Esophagus muscularis mucosa (tissue), 4 donors: ENCODE data around the gene LARGE1. TPM values are rescaled to one million over a fixed set of nuclear protein-coding genes. Genes with fewer than 3 reads are reported as not detected.

Source experiments
- DNase-seq: peaks from one replicate; pipeline ENCODE4 v3.0.0-alpha.2; 2017; ENCODE audit errors: extremely low spot score
- H3K27ac ChIP-seq, 4 donors: fragments of 200-600 bp; sonication (generic); replicated peaks in 1 of 4; 1 replicate in 3 of 4; 2 replicates in 1 of 4; pipeline ENCODE4 v1.5.1; 2016 to 2019; ENCODE audit warnings: mild to moderate bottlenecking in 1 of 4
- H3K27me3 ChIP-seq, 4 donors: fragments of 200-600 bp; sonication (generic); one replicate each; pipeline versions ENCODE4 v1.5.1 to v1.6.0; 2016 to 2019
- H3K36me3 ChIP-seq, 4 donors: fragments of 200-600 bp; sonication (generic); one replicate each; pipeline ENCODE4 v1.5.1; 2016 to 2019
- H3K4me1 ChIP-seq, 4 donors: fragments of 200-600 bp; sonication (generic); one replicate each; pipeline ENCODE4 v1.5.1; 2016 to 2019
- H3K4me3 ChIP-seq, 4 donors: fragments of 200-600 bp; sonication (generic); 1 replicate in 2 of 4; 2 replicates in 2 of 4; pipeline ENCODE4 v1.5.1; 2016 to 2019; ENCODE audit warnings: mild to moderate bottlenecking in 4 of 4, moderate library complexity in 1 of 4
- H3K9me3 ChIP-seq, 4 donors: fragments of 200-600 bp; sonication (generic); 1 replicate in 3 of 4; 2 replicates in 1 of 4; pipeline ENCODE4 v1.5.1; 2016 to 2019
- EP300 ChIP-seq: sonication (generic); formaldehyde crosslinking; IDR thresholded peaks from one replicate; pipeline ENCODE4 v1.6.1; 2017; ENCODE audit warnings: antibody characterized with exemption
- POLR2A ChIP-seq: fragments of 450-650 bp; IDR thresholded peaks from one replicate; pipeline ENCODE4 v1.6.1; 2017; ENCODE audit warnings: antibody characterized with exemption, moderate library complexity, mild to moderate bottlenecking, low read depth
- POLR2AphosphoS5 ChIP-seq, 2 donors: sonication (generic); formaldehyde crosslinking; IDR thresholded peaks; one replicate each; pipeline ENCODE4 v1.6.1; 2017; ENCODE audit warnings: antibody characterized with exemption in 2 of 2
- WGBS: methylation state at CpG from one replicate; pipeline ENCODE4 v1.1.5; 2018; 5-methylcytosine and 5-hydroxymethylcytosine counted together
- intact Hi-C: fragments of 100-400 bp; cut with DNase I; formaldehyde crosslinking; loops from one replicate; pipeline ENCODE4 v1.15.1; 2023
- total RNA-seq, 4 donors: library from RNA; depleted of rRNA; stranded (reverse); fragments of >200 nt; gene quantifications; one replicate each; pipeline versions ENCODE4 v1.1.0 to v1.2.1, GENCODE V29; 2016
- TF ChIP-seq, protein P1 (sequence below), 3 experiments: fragments of 200-600 bp in 2 of 3; fragments of 450-650 bp in 1 of 3; sonication (generic) in 2 of 3; IDR thresholded peaks; one replicate each; pipeline ENCODE4 v1.5.1; 2017 to 2019; ENCODE audit warnings: antibody characterized with exemption in 3 of 3, mild to moderate bottlenecking in 2 of 3, moderate library complexity in 1 of 3

The LARGE1 gene
- total RNA-seq, 4 donors from 2014 or later, result 29.9 to 48.4 (median 32.4) TPM

DNA sequence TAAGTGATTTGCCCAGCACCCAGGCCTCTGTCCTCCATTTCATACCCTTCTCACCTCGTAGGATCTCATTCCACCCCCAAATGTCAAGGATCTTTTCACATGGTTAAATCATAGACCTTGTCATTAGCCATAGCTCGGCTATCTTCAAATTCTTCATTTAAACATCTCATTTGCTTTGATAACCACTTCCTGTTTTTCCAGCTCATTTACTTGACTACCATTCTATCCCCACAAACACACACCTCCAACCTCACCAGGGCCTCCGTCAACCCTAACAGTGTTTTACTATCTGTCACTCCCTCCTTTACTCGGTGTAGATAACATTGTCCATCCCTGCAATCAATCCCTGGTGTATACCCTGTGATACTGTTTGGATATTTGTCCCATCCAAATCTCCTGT, 36.8 kb upstream of the LARGE1 start:
- no peak for DNase-seq
- WGBS, result 67% methylated on average over 4 of the region's 4 CpGs
- Histone ChIP-seq H3K27me3 (no peaks in the 10 kb centered on the region), H3K27ac (no peak overlapping the region), H3K9me3 (no peaks in the 10 kb centered on the region), H3K4me1 (no peaks in the 10 kb centered on the region), H3K36me3 (no peaks in the 10 kb centered on the region), H3K4me3 (no peak overlapping the region)
- TF ChIP-seq, protein P1, sequence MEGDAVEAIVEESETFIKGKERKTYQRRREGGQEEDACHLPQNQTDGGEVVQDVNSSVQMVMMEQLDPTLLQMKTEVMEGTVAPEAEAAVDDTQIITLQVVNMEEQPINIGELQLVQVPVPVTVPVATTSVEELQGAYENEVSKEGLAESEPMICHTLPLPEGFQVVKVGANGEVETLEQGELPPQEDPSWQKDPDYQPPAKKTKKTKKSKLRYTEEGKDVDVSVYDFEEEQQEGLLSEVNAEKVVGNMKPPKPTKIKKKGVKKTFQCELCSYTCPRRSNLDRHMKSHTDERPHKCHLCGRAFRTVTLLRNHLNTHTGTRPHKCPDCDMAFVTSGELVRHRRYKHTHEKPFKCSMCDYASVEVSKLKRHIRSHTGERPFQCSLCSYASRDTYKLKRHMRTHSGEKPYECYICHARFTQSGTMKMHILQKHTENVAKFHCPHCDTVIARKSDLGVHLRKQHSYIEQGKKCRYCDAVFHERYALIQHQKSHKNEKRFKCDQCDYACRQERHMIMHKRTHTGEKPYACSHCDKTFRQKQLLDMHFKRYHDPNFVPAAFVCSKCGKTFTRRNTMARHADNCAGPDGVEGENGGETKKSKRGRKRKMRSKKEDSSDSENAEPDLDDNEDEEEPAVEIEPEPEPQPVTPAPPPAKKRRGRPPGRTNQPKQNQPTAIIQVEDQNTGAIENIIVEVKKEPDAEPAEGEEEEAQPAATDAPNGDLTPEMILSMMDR (IDR thresholded peaks at IDR 0.05), result no peak
- TF ChIP-seq POLR2A (no peak), EP300 (no peak), POLR2AphosphoS5 (IDR thresholded peaks at IDR 0.05) (no peak)
- intact Hi-C loops, result no loop called here

DNA sequence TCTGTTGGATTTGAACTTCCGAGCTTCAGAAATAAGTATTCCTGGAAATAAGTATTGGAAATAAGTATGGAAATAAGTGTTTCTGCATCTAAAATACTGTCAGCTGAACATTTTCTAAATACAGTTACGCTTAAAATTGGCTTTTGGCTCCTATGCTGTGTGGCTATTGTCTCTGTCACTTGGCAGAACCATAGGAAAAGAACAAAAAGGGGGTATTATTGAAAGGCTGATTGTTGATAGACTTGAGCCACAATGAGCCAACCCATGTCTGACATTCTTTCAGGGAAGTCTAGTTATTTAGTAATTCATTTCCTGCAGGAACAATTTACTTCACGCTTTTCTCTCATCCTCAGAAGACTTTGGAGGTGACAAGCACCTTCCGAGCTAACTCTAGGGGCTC, 32.5 kb upstream of the LARGE1 start:
- TF ChIP-seq POLR2AphosphoS5 (IDR thresholded peaks at IDR 0.05), result no peak
- no peak for TF ChIP-seq POLR2A
- TF ChIP-seq EP300, result no peak
- TF ChIP-seq, protein P1 (IDR thresholded peaks at IDR 0.05), result no peak
- Histone ChIP-seq H3K27ac (no peak overlapping the region), H3K4me3 (no peak overlapping the region), H3K9me3 (no peaks in the 10 kb centered on the region), H3K27me3 (peaks cover 0 to 12% (median 0%) of the 10 kb centered on the region in 4 donors), H3K36me3 (no peaks in the 10 kb centered on the region), H3K4me1 (no peaks in the 10 kb centered on the region)
- intact Hi-C loops, result no loop called here
- 61% methylated on average over 4 of the region's 4 CpGs for WGBS
- DNase-seq, result no peak

DNA sequence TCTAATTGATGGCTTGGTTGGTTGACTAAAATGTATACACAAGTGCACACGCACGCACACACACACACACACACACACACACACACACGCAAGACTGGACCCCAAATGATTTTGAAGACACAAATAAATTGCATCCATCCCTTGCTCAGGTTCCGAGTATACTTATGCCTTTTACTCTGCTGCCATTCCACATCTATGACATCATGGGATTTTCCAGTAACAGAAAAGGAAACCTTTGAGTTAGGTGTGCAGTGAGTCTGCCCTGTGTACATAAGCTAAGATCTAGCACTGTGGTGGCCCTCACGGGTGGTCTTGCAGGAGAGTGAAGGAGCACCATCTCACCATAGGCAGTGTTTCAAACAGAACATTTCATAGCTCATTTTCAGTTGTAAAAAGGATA, 20.5 kb upstream of the LARGE1 start:
- Histone ChIP-seq H3K27ac (no peak overlapping the region), H3K9me3 (peaks cover 0 to 7% (median 0%) of the 10 kb centered on the region in 4 donors), H3K27me3 (no peaks in the 10 kb centered on the region), H3K36me3 (no peaks in the 10 kb centered on the region), H3K4me3 (no peak overlapping the region), H3K4me1 (peaks cover 0 to 8% (median 0%) of the 10 kb centered on the region in 4 donors)
- DNase-seq, result no peak
- 55% methylated on average over 5 of the region's 5 CpGs for WGBS
- intact Hi-C loops, result no loop called here
- no peak for TF ChIP-seq EP300
- no peak for TF ChIP-seq POLR2AphosphoS5 (IDR thresholded peaks at IDR 0.05)
- TF ChIP-seq, protein P1 (IDR thresholded peaks at IDR 0.05), result no peak
- TF ChIP-seq POLR2A, result no peak

DNA sequence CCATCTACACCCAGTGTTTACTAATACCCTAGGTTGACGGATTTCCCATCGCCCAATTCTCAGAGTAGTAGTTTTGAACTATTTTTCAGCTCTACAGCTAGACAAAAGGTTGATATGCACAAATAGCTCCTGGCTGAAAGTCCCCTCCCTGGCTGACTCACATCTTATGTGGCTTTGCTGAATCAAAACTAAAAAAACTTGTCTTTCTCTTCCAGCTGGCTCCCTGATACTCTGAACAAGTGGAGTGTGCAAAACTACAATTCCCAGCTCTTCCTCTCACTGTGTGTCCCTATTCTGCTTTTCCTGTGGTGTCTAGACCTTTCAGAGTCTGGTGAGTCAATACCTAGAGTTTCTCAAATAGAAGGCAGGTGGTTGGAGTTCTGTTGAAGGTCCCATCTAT, 12.7 kb upstream of the LARGE1 start:
- Histone ChIP-seq H3K27ac (no peak overlapping the region), H3K27me3 (no peaks in the 10 kb centered on the region), H3K9me3 (no peaks in the 10 kb centered on the region), H3K36me3 (no peaks in the 10 kb centered on the region), H3K4me3 (no peak overlapping the region), H3K4me1 (no peaks in the 10 kb centered on the region)
- no peak for DNase-seq
- intact Hi-C loops, result no loop called here
- WGBS, result 88% methylated on average over 2 of the region's 2 CpGs
- TF ChIP-seq POLR2AphosphoS5 (IDR thresholded peaks at IDR 0.05), result no peak
- TF ChIP-seq EP300, result no peak
- no peak for TF ChIP-seq POLR2A
- TF ChIP-seq, protein P1 (IDR thresholded peaks at IDR 0.05), result no peak

DNA sequence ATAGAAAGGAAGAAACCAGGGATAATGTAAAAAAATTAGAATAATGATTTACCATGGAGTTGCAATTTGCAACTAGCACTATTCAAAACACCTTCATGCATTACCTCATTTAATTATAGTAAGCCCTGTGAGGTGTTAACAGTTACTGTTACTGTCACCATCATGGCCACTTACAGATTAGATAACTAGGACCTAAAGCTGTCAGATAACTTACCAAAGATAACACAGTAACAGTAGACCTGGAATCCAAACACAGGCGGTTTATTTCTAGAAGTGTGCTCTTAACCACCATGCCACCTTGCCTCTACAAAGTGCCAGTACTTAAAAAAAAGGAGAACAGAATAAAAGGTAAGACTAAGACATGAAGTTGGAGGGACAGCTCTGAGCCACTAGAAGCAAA, 11.1 kb upstream of the LARGE1 start:
- TF ChIP-seq POLR2A (no peak), EP300 (no peak), POLR2AphosphoS5 (IDR thresholded peaks at IDR 0.05) (no peak)
- TF ChIP-seq, protein P1 (IDR thresholded peaks at IDR 0.05), result no peak
- Histone ChIP-seq H3K27me3 (no peaks in the 10 kb centered on the region), H3K4me3 (no peak overlapping the region), H3K4me1 (no peaks in the 10 kb centered on the region), H3K9me3 (no peaks in the 10 kb centered on the region), H3K36me3 (no peaks in the 10 kb centered on the region), H3K27ac (no peak overlapping the region)
- WGBS, result 100% methylated on average over 1 of the region's 1 CpG
- DNase-seq, result no peak
- intact Hi-C loops, result no loop called here
